Tibial nerve (tissue), 4 donors: ENCODE data around the gene TBRG4.

Source experiments
- EP300 ChIP-seq, 2 donors: sonication (generic); formaldehyde crosslinking; IDR thresholded peaks; one replicate each; pipeline ENCODE4 v1.6.1; 2017; ENCODE audit warnings: antibody characterized with exemption in 2 of 2, mild to moderate bottlenecking in 1 of 2
- POLR2A ChIP-seq, 2 donors: fragments of 450-650 bp; IDR thresholded peaks; one replicate each; pipeline ENCODE4 v1.6.1; 2017; ENCODE audit warnings: antibody characterized with exemption in 2 of 2, mild to moderate bottlenecking in 2 of 2, moderate library complexity in 2 of 2
- TF ChIP-seq, protein P1 (sequence below), 5 experiments: fragments of 200-600 bp in 3 of 5; fragments of 450-650 bp in 2 of 5; sonication (generic) in 3 of 5; IDR thresholded peaks; one replicate each; pipeline ENCODE4 v1.5.1; 2016 to 2019; ENCODE audit warnings: antibody characterized with exemption in 5 of 5, mild to moderate bottlenecking in 3 of 5, moderate library complexity in 2 of 5

DNA sequence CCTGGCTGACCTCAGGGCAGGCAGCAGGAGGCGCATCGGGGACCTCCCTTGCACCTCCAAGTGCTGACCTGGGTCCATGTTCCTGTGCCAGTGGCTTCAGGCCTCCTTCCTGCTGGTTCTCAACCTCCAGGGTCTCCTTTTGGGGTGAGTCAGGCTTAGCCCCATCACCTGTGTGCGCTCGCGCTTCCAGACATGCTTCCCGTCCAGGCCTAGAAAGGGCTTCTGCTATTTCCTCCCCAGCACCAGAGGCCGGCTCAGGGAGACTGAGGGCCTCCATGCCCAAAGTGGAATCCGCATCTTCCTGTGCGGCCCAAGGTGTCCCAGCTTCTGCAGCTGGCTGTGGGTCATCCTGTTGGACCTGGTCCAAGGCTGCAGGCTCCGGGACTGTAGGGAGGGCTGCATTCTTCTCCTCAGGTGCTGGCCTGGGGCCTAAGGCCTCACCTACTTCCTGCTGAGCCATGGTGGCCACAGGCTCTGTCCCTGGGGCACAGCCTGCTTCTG, 28.6 kb downstream of the TBRG4 start:
- TF ChIP-seq, protein P1, sequence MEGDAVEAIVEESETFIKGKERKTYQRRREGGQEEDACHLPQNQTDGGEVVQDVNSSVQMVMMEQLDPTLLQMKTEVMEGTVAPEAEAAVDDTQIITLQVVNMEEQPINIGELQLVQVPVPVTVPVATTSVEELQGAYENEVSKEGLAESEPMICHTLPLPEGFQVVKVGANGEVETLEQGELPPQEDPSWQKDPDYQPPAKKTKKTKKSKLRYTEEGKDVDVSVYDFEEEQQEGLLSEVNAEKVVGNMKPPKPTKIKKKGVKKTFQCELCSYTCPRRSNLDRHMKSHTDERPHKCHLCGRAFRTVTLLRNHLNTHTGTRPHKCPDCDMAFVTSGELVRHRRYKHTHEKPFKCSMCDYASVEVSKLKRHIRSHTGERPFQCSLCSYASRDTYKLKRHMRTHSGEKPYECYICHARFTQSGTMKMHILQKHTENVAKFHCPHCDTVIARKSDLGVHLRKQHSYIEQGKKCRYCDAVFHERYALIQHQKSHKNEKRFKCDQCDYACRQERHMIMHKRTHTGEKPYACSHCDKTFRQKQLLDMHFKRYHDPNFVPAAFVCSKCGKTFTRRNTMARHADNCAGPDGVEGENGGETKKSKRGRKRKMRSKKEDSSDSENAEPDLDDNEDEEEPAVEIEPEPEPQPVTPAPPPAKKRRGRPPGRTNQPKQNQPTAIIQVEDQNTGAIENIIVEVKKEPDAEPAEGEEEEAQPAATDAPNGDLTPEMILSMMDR (IDR thresholded peaks at IDR 0.05): no peak
- TF ChIP-seq POLR2A (IDR thresholded peaks at IDR 0.05) (no peak), EP300 (IDR thresholded peaks at IDR 0.05) (no peak)
